Calu3 (cell line): ENCODE results near the gene ZNF462. TPM values are rescaled to one million over a fixed set of nuclear protein-coding genes. Genes with fewer than 3 reads are reported as not detected.

Source experiments
- BruUV-seq: library from RNA; stranded (reverse); fragments of 400-500 nt; replicated peaks from 2 replicates; lab custom pipeline; 2021; lab: Mats Ljungman, UMichigan
- CTCF ChIA-PET: fragments of 300-600 bp; sonication (Branson Sonifier 250); formaldehyde crosslinking; loops from one replicate; lab custom pipeline; 2022; ENCODE audit warnings: antibody characterized with exemption; lab: Charles Lee
- DNase-seq: peaks from one replicate; pipeline ENCODE4 v3.0.0; 2022
- H3K27ac Mint-ChIP-seq: one replicate; pipeline ENCODE4 v1.8.0; 2022; ENCODE audit warnings: mixed read lengths; ENCODE audit not compliant: unreplicated experiment
- H3K27me3 Mint-ChIP-seq: one replicate; pipeline ENCODE4 v1.8.0; 2022; ENCODE audit warnings: mixed read lengths; ENCODE audit not compliant: unreplicated experiment
- H3K36me3 Mint-ChIP-seq: one replicate; pipeline ENCODE4 v1.8.0; 2022; ENCODE audit warnings: mild to moderate bottlenecking, moderate library complexity, mixed read lengths; ENCODE audit not compliant: insufficient read depth, unreplicated experiment
- H3K4me1 Mint-ChIP-seq: one replicate; pipeline ENCODE4 v1.8.0; 2022; ENCODE audit warnings: mild to moderate bottlenecking, low read depth, mixed read lengths; ENCODE audit not compliant: unreplicated experiment
- H3K4me3 Mint-ChIP-seq: one replicate; pipeline ENCODE4 v1.8.0; 2022; ENCODE audit warnings: mild to moderate bottlenecking, low read depth, moderate library complexity, mixed read lengths; ENCODE audit not compliant: unreplicated experiment
- H3K9me3 Mint-ChIP-seq: one replicate; pipeline ENCODE4 v1.8.0; 2022; ENCODE audit warnings: low read depth, mixed read lengths; ENCODE audit not compliant: unreplicated experiment
- intact Hi-C: fragments of 100-400 bp; cut with micrococcal nuclease; formaldehyde crosslinking; loops from one replicate; pipeline ENCODE4 v1.10.0; 2022; ENCODE audit not compliant: unreplicated experiment
- total RNA-seq: library from RNA; stranded (reverse); gene quantifications from 2 replicates; pipeline ENCODE4 v1.2.3, GENCODE V29; 2022
- TF ChIP-seq, protein P1 (sequence below): fragments of 200-600 bp; IDR thresholded peaks from one replicate; pipeline ENCODE4 v1.8.0; 2022; ENCODE audit warnings: antibody characterized with exemption; ENCODE audit not compliant: unreplicated experiment

Gene ZNF462
- total RNA-seq, 1 experiment from 2014 or later: 48.0 TPM

DNA sequence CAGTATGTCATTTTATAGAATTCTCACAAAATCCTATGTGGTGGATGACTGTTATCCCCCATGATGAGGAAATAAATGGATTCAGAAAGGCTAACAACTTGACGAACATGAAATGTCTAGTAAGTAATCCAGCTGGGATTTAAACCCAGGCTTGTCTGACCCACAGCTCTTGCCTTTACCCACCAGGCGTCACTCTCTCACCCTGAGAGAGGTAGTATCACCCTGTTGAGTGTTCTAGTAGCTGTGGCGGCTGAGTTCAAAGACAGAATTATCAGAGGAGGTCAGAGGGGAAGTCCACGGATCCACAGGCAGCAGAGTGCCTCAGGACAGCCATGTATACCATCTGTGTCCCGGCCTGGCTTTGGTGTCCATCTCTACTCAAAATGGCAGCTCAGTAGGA, 113.8 kb downstream of the ZNF462 start:
- Mint-ChIP-seq H3K4me1 (no peaks in the 10 kb centered on the region), H3K27me3 (no peaks in the 10 kb centered on the region), H3K4me3 (no peak overlapping the region), H3K27ac (no peak overlapping the region), H3K36me3 (peaks cover 5% of the 10 kb centered on the region), H3K9me3 (no peaks in the 10 kb centered on the region)
- TF ChIP-seq, protein P1, sequence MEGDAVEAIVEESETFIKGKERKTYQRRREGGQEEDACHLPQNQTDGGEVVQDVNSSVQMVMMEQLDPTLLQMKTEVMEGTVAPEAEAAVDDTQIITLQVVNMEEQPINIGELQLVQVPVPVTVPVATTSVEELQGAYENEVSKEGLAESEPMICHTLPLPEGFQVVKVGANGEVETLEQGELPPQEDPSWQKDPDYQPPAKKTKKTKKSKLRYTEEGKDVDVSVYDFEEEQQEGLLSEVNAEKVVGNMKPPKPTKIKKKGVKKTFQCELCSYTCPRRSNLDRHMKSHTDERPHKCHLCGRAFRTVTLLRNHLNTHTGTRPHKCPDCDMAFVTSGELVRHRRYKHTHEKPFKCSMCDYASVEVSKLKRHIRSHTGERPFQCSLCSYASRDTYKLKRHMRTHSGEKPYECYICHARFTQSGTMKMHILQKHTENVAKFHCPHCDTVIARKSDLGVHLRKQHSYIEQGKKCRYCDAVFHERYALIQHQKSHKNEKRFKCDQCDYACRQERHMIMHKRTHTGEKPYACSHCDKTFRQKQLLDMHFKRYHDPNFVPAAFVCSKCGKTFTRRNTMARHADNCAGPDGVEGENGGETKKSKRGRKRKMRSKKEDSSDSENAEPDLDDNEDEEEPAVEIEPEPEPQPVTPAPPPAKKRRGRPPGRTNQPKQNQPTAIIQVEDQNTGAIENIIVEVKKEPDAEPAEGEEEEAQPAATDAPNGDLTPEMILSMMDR: no peak
- intact Hi-C loops: no loop called here
- no peak for DNase-seq
- CTCF ChIA-PET: no interaction called here
- BruUV-seq: no TSS peak

- CTCF ChIA-PET: no interaction called here
- Mint-ChIP-seq H3K36me3 (peaks cover 5% of the 10 kb centered on the region), H3K27ac (no peak overlapping the region), H3K4me1 (no peaks in the 10 kb centered on the region), H3K4me3 (no peak overlapping the region), H3K27me3 (no peaks in the 10 kb centered on the region), H3K9me3 (no peaks in the 10 kb centered on the region)
- TF ChIP-seq, protein P1: no peak
- DNase-seq: no peak
- intact Hi-C loops: no loop called here
- BruUV-seq: no TSS peak
These were observed 117.7 kb downstream of the ZNF462 start for GRCh38 chr9:106980551-106981101.

DNA sequence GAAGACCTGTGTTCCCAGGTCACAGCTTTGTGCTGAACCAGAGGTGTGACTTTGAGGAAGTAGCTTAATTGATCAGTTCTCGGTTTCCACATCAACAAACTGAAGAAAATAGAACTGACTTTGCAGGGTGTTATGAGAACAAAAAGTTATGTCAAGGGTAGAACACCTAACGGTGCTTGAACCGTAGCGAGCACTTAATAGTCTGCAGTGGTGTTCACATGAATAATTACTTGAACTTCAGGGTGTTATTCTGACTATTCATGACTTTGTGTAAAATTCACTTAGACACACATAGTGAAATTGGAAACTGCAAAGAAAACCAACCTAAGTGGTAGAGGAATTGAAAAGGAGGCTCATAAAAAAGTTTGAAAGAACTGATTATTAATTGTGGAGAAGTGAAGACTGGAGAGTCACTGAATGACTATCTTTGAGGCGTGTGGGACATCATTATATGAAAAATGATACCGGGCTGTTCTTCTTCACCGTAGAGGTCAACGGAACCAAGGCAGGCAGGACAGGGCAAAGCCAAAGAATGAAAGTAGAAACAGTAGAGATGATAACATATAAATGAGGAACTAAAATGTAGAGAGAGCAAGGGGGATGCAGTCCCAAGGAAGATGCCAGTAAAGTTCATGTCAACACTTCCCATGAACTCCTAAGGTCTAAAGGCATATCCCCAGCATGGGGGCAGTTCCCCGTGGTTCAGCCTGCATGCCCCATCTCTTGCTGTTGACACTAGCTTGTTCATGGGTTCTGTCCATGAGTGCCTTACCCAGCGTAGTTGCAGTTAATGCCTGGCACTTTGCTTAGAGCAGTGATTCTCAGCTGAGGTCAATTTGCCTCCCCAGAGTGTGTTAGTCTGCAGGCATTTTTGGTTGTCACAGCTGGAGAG, 118.7 kb downstream of the ZNF462 start:
- Mint-ChIP-seq H3K9me3 (no peaks in the 10 kb centered on the region), H3K4me1 (no peaks in the 10 kb centered on the region), H3K27me3 (no peaks in the 10 kb centered on the region), H3K4me3 (no peak overlapping the region), H3K27ac (no peak overlapping the region), H3K36me3 (peaks cover 5% of the 10 kb centered on the region)
- BruUV-seq: no TSS peak
- CTCF ChIA-PET: no interaction called here
- DNase-seq: no peak
- TF ChIP-seq, protein P1: no peak
- intact Hi-C loops: no loop called here

- TF ChIP-seq, protein P1: no peak
- intact Hi-C loops: no loop called here
- no peak for DNase-seq
- no TSS peak for BruUV-seq
- Mint-ChIP-seq H3K4me1 (no peaks in the 10 kb centered on the region), H3K27me3 (no peaks in the 10 kb centered on the region), H3K27ac (no peak overlapping the region), H3K4me3 (no peak overlapping the region), H3K36me3 (peaks cover 5% of the 10 kb centered on the region), H3K9me3 (no peaks in the 10 kb centered on the region)
- CTCF ChIA-PET: no interaction called here
These were observed 119.7 kb downstream of the ZNF462 start for GRCh38 chr9:106982636-106983035.
